Tibial nerve (tissue), 4 donors: ENCODE data around the gene ARF1.

ENCODE experiments used
- CTCF ChIP-seq, 5 experiments: fragments of 200-600 bp in 3 of 5; fragments of 450-650 bp in 2 of 5; sonication (generic) in 3 of 5; IDR thresholded peaks; one replicate each; pipeline ENCODE4 v1.5.1; 2016 to 2019; ENCODE audit warnings: antibody characterized with exemption in 5 of 5, mild to moderate bottlenecking in 3 of 5, moderate library complexity in 2 of 5
- EP300 ChIP-seq, 2 donors: sonication (generic); formaldehyde crosslinking; IDR thresholded peaks; one replicate each; pipeline ENCODE4 v1.6.1; 2017; ENCODE audit warnings: antibody characterized with exemption in 2 of 2, mild to moderate bottlenecking in 1 of 2
- POLR2A ChIP-seq, 2 donors: fragments of 450-650 bp; IDR thresholded peaks; one replicate each; pipeline ENCODE4 v1.6.1; 2017; ENCODE audit warnings: antibody characterized with exemption in 2 of 2, mild to moderate bottlenecking in 2 of 2, moderate library complexity in 2 of 2

- TF ChIP-seq CTCF (IDR thresholded peaks at IDR 0.05) (no peak), POLR2A (IDR thresholded peaks at IDR 0.05) (no peak), EP300 (IDR thresholded peaks at IDR 0.05) (no peak)
Observed at GRCh38 chr1:228079013-228079412, 3.5 kb upstream of the ARF1 start.
